Uterus (tissue), 4 donors: ENCODE results near the gene HTR4. TPM values are rescaled to one million over a fixed set of nuclear protein-coding genes. Genes with fewer than 3 reads are reported as not detected.

ENCODE experiments used
- DNase-seq, 2 donors: peaks; one replicate each; pipeline ENCODE4 v3.0.0-alpha.2; 2019 to 2020
- H3K27ac ChIP-seq, 2 donors: fragments of 200-600 bp; sonication (generic); 1 replicate in 1 of 2; 2 replicates in 1 of 2; pipeline ENCODE4 v1.5.1; 2016 to 2018
- H3K27me3 ChIP-seq, 2 donors: fragments of 200-600 bp; sonication (generic); one replicate each; pipeline ENCODE4 v1.5.1; 2018 to 2019; ENCODE audit warnings: control low read depth in 1 of 2
- H3K36me3 ChIP-seq, 2 donors: fragments of 200-600 bp; sonication (generic); one replicate each; pipeline ENCODE4 v1.5.1; 2019; ENCODE audit warnings: control low read depth in 1 of 2
- H3K4me1 ChIP-seq, 2 donors: fragments of 200-600 bp; sonication (generic); one replicate each; pipeline ENCODE4 v1.5.1; 2018 to 2019; ENCODE audit warnings: control low read depth in 1 of 2
- H3K4me3 ChIP-seq, 2 donors: fragments of 200-600 bp; sonication (generic); 1 replicate in 1 of 2; 2 replicates in 1 of 2; pipeline ENCODE4 v1.5.1; 2018 to 2019; ENCODE audit warnings: mild to moderate bottlenecking in 1 of 2
- H3K9me3 ChIP-seq, 2 donors: fragments of 200-600 bp; sonication (generic); one replicate each; pipeline ENCODE4 v1.5.1; 2019; ENCODE audit warnings: control low read depth in 1 of 2
- CTCF ChIP-seq, 4 experiments: fragments of 200-600 bp in 2 of 4; fragments of 450-650 bp in 2 of 4; sonication (generic) in 2 of 4; IDR thresholded peaks; one replicate each; pipeline ENCODE4 v1.5.1; 2016 to 2019; ENCODE audit warnings: antibody characterized with exemption in 4 of 4, mild to moderate bottlenecking in 2 of 4, moderate library complexity in 1 of 4
- POLR2A ChIP-seq, 2 donors: fragments of 450-650 bp; IDR thresholded peaks; one replicate each; pipeline ENCODE4 v1.6.1; 2016; ENCODE audit warnings: antibody characterized with exemption in 2 of 2, mild to moderate bottlenecking in 1 of 2, moderate library complexity in 1 of 2
- intact Hi-C: fragments of 100-400 bp; cut with DNase I; formaldehyde crosslinking; loops from one replicate; pipeline ENCODE4 v1.15.1; 2023; ENCODE audit warnings: low total_unique reads
- total RNA-seq, 4 donors: library from RNA; depleted of rRNA in 3 of 4; stranded (reverse); fragments of >200 nt in 3 of 4; gene quantifications; one replicate each; pipeline versions ENCODE4 v1.1.0 to v1.2.4, GENCODE V29; 2014 to 2023
- donor health status: DM: yes; HTN: yes; CAD: no.

The HTR4 gene
- total RNA-seq, 4 donors from 2014 or later = 0.26 to 0.40 TPM; not detected in 2

DNA sequence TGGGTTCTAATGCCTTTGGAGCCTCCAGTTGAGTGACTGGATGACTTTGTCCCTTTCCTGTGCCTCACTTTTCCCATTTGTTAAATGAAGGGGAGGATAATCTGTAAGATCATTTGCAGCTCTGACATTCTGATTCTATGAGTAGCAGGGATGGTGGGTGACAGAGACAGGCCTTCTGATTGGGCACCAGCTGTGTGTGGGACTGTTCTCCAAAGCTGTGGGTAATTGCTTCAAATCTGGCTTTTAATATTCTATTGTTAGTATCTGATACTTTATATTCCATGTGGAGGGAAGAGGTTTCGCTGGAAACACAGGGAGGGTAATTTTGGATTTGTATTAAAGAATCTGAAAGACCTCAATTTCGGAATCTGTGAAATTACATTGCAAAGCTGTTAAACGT, 167.9 kb downstream of the HTR4 start:
- no peaks in the 10 kb centered on the region for H3K36me3 ChIP-seq
- no peaks in the 10 kb centered on the region for H3K4me1 ChIP-seq
- no peak overlapping the region for H3K27ac ChIP-seq
- intact Hi-C loops = no loop called here
- H3K9me3 ChIP-seq = no peaks in the 10 kb centered on the region
- H3K4me3 ChIP-seq = no peak overlapping the region
- no peak for TF ChIP-seq CTCF (IDR thresholded peaks at IDR 0.05)
- no peak for TF ChIP-seq POLR2A (IDR thresholded peaks at IDR 0.05)
- no peaks in the 10 kb centered on the region for H3K27me3 ChIP-seq
- DNase-seq = no peak

DNA sequence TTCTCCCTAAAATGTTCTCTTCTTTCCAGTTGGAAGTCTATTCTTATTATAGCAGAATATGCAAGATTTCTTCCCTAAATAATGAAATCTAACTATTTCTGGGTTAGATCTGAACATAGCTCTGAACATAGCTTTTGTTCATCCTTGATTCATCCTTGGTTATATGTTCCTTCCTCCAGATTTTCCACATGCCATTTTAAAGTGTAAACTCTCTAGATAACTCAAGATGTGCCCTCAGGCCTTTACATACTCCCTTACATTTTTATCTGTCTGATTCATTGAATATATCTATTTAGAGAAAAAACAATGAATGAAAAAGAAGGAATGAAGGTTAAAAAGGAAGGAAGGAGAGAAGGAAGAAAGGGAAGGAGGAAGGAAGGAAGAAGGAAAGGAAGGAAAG, 169.7 kb downstream of the HTR4 start:
- no peaks in the 10 kb centered on the region for H3K4me1 ChIP-seq
- H3K9me3 ChIP-seq = no peaks in the 10 kb centered on the region
- H3K4me3 ChIP-seq = no peak overlapping the region
- no peaks in the 10 kb centered on the region for H3K36me3 ChIP-seq
- no peak for TF ChIP-seq CTCF (IDR thresholded peaks at IDR 0.05)
- TF ChIP-seq POLR2A (IDR thresholded peaks at IDR 0.05) = no peak
- no peak for DNase-seq
- intact Hi-C loops = no loop called here
- H3K27me3 ChIP-seq = no peaks in the 10 kb centered on the region
- H3K27ac ChIP-seq = no peak overlapping the region

DNA sequence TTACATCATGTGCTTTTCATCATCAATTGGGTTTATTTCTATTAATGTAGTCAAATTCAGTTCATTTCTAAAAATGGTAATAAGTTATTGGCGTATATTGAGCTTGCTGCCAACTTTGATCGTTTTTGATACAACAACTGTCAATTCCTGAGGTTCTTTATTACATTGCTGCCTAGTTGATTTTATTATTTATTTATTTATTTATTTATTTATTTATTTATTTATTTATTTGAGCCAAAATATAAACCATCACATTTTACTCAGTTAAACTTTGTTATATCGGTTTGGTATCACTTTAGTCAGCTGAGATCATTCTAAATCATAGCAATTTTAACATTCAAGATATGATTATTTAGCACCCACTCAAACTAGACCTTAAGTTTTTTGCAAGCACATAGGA, 170.6 kb downstream of the HTR4 start:
- Histone ChIP-seq H3K4me3 (no peak overlapping the region), H3K27me3 (no peaks in the 10 kb centered on the region), H3K9me3 (no peaks in the 10 kb centered on the region), H3K36me3 (no peaks in the 10 kb centered on the region), H3K4me1 (no peaks in the 10 kb centered on the region), H3K27ac (no peak overlapping the region)
- intact Hi-C loops = no loop called here
- no peak for TF ChIP-seq POLR2A (IDR thresholded peaks at IDR 0.05)
- TF ChIP-seq CTCF (IDR thresholded peaks at IDR 0.05) = no peak
- DNase-seq = no peak

DNA sequence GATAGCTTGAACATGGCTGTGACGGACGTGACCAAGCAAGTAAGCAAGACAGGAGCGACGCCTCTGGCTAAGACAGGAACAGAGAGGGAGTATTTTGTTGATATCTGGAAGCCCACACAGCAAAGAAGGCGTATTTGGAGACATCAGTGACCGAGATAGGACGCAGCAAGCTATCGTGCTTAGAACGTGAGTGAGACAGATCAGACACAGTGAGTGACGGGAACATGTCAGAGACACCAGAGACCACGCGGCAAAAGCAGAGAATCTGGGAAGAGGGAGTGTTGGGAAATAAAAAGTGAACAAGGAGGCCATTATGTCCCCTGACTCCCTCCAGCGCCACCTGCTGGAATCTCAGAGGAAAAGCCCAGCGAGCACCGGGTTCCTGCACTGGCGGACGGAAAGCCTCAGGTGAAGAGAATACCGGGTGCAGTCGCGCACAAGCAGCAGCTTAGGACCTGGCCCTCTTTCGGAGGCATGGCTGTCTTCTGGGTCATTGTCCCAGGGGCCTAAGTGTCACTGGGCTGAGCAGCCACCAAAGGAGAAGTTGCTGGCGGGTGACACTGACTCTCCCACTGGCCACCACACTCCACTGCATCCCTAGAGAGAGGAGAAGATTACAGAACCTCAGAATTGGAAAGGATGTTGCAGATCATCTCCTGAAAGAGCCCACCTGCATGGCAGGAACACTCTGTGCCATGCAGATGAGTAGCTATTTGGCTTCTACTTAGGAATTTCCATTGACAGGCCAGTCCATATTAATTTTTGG, 171.4 kb downstream of the HTR4 start:
- Histone ChIP-seq H3K9me3 (no peaks in the 10 kb centered on the region), H3K4me1 (no peaks in the 10 kb centered on the region), H3K4me3 (no peak overlapping the region), H3K27me3 (no peaks in the 10 kb centered on the region), H3K36me3 (no peaks in the 10 kb centered on the region), H3K27ac (no peak overlapping the region)
- DNase-seq = peak in 1 of 2 donors; percentile 20
- TF ChIP-seq CTCF (IDR thresholded peaks at IDR 0.05) (peak; percentile 22 to 36 (median 24)), POLR2A (IDR thresholded peaks at IDR 0.05) (no peak)
- intact Hi-C loops = no loop called here

GRCh38 chr5:148482196-148482595, 172.1 kb downstream of the HTR4 start:
- Histone ChIP-seq H3K4me3 (no peak overlapping the region), H3K36me3 (no peaks in the 10 kb centered on the region), H3K27ac (no peak overlapping the region), H3K9me3 (no peaks in the 10 kb centered on the region), H3K27me3 (no peaks in the 10 kb centered on the region), H3K4me1 (no peaks in the 10 kb centered on the region)
- TF ChIP-seq CTCF (IDR thresholded peaks at IDR 0.05) (no peak), POLR2A (IDR thresholded peaks at IDR 0.05) (no peak)
- intact Hi-C loops = no loop called here
- no peak for DNase-seq
